Parietal lobe (tissue), 1 donor: ENCODE data around the gene ADH1C. TPM values are rescaled to one million over a fixed set of nuclear protein-coding genes. Genes with fewer than 3 reads are reported as not detected.

ENCODE experiments used
- total RNA-seq: library from RNA; depleted of rRNA; stranded (reverse); fragments of >200 nt; gene quantifications from one replicate; pipeline ENCODE4 v1.2.3, GENCODE V29; 2014

The ADH1C gene
- total RNA-seq = not detected

DNA sequence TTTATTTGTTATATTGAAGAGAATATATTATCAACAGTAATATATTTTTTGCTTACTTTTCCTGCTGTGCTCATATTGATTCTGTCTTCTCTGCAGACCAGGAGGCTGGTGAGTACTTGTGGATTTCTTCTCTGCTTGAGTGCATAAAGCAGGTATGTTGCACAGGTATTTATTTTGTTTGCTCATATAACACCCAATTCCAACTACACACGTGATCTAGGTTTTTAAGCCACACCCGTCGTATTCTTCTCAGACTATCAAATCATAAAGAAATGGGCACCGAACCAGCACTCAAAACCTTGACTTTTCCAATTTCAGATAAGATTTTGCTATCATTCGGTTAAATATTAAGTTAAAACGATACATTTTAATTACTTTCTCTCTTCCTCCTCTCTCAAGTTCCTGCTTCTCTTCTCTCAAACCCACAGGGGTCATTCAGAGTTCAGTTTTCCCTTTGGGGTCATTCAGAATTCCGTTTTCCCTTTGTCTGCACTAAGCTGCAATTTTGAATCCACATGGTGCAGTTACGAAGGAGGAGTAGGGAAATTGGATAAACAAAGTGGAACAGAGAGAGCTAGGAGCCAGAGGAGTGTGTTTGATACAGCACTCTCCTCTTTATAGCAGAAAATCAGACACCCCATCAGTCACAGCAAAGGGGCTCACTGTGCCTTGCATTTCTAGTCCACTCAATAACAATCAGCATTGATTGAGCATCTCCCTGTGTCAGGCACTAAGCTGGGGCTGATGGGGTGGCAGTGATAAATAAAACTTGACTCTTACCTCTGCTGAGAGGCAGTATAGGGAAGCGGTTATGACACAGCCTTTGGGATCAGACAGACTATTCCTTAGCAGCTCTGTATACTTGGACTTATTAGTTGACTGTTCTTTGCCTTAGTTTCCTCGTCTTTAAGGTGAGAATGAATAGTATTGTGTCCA is at the start of gene ADH1C:
Gene ADH1C (minus strand): TSS at position 145 of the 936 bp plus-strand sequence. CDS start 71 bp downstream, at position 74.

DNA sequence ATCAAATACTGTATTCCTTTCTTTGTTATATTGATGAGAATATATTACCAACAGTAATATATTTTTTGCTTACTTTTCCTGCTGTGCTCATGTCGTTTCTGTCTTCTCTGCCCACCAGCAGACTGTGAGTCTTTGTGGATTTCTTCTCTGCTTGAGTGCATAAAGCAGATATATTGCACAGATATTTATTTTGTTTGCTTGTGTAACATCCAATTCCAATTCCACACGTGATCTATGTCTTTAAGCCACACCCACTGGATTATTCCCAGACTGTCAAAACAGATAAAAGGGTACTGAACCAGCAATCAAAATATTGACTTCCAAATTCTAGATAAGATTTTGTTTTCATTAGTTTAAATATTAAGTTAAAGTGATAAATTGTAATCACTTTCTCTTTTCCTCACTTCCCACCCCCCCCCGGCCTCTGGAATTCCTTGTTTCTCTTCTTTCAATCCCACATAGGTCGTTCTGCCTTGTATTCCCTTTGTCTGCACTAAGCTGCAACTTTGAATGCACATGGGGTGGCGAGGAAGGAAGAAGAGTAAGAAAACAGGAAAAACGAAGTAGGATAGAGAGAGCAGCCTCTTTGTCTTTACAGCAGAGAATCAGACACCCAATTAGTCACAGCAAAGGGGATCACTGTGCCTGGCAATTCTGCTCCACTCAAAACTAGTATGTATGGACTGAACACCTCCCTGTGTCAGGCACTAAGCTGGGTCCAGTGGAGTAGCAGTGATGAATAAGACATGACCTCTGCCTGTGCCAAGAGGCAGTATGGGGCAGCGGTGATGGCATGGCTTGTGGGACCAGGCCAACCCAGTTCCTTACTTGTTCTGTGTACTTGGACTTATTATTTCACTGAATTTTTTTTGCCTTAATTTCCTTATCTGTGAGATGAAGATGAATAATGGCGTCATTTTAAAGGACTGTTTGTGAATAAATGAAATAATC is 31.0 kb downstream of the ADH1C start, which contains the start of gene ADH1B:
Gene ADH1B (minus strand): TSS at position 161 of the 951 bp plus-strand sequence. CDS start 70 bp downstream, at position 91.

DNA sequence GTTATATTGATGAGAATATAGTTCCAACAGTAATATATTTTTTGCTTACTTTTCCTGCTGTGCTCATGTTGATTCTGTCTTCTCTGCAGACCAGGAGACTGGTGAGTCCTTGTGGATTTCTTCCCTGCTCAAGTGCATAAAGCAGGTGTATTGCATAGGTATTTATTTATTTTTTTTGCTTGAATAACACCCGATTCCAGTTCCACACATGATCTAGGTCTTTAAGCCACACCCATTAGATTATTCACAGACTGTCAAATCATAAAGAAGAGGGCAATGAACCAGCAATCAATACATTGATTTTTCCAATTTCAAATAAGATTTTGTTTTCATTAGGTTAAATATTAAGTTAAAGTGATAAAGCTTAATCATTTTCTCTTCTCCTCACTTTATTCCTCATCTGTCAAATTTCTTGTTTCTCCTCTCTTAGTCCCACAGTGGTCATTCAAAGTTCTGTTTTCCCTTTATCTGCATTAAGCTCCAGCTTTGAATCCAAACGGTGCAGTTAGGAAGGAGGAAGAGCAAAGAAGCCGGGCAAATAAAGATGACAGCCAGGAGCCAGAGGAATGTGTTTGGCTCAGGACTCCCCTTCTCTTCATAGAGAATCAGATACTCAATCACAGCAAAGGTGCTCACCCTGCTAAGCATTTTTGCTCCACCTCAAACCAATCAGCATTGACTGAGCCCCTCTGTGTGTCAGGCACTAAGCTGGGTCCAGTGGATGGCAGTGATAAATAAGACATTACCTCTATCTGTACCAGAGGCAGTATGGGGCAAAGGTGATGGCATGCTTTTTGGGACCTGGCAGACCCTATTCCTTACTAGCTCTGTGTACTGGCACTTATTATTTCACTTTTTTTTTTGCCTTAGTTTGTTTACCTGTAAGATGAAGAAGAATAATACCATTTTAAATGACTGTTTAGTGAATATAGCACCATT is 61.4 kb downstream of the ADH1C start, which contains the start of gene ADH1A:
Gene ADH1A (minus strand): TSS at position 138 of the 939 bp plus-strand sequence. CDS start 71 bp downstream, at position 67.

Other genes with a start within 250 kb of the ADH1C start
- gene ADH4, start 208.4 kb downstream of the ADH1C start, total RNA-seq = not detected
- gene ADH6, start 133.5 kb downstream of the ADH1C start, total RNA-seq = not detected
- gene ADH1A, start 61.8 kb downstream of the ADH1C start, total RNA-seq = not detected
- not detected for gene ADH1B, start 31.3 kb downstream of the ADH1C start, total RNA-seq
- not detected for gene ADH7, start 82.6 kb upstream of the ADH1C start, total RNA-seq
- not detected for gene C4orf17, start 158.3 kb upstream of the ADH1C start, total RNA-seq
- gene TRMT10A, start 211.3 kb upstream of the ADH1C start, total RNA-seq = 3.8 TPM
- 1.3 TPM for gene MTTP, start 222.1 kb upstream of the ADH1C start, total RNA-seq